Stomach smooth muscle (tissue), 2 donors: ENCODE data around the gene MAP1LC3B2.

Source experiments
- H3K27ac ChIP-seq: one replicate; pipeline ENCODE4 v1.7.0; 2013; ENCODE audit warnings: mild to moderate bottlenecking, low read length, inconsistent platforms
- H3K27me3 ChIP-seq, 2 donors: one replicate each; pipeline ENCODE4 v1.7.0; 2013; ENCODE audit warnings: low read length in 2 of 2; ENCODE audit not compliant: insufficient read depth in 2 of 2, control insufficient read depth in 1 of 2
- H3K36me3 ChIP-seq, 2 donors: one replicate each; pipeline ENCODE4 v1.7.0; 2013; ENCODE audit warnings: low read length in 2 of 2; ENCODE audit not compliant: control insufficient read depth in 2 of 2, insufficient read depth in 2 of 2
- H3K4me1 ChIP-seq: one replicate; pipeline ENCODE4 v1.7.0; 2013; ENCODE audit warnings: low read length; ENCODE audit not compliant: control insufficient read depth, insufficient read depth
- H3K4me3 ChIP-seq, 2 donors: one replicate each; pipeline ENCODE4 v1.7.0; 2013; ENCODE audit warnings: low read length in 2 of 2
- H3K9ac ChIP-seq, 2 donors: one replicate each; pipeline ENCODE4 v1.7.0; 2013; ENCODE audit warnings: low read length in 2 of 2, mild to moderate bottlenecking in 1 of 2
- H3K9me3 ChIP-seq, 2 donors: one replicate each; pipeline ENCODE4 v1.7.0; 2013; ENCODE audit warnings: low read length in 2 of 2; ENCODE audit not compliant: control insufficient read depth in 2 of 2
- donor health status: healthy.
- donor health status: Pancreatic carcinoma.

Gene MAP1LC3B2

GRCh38 chr12:116538076-116538591, 21.0 kb upstream of the MAP1LC3B2 start:
- Histone ChIP-seq H3K36me3 (no peaks in the 10 kb centered on the region), H3K4me1 (peaks cover 30% of the 10 kb centered on the region), H3K9ac (no peak overlapping the region), H3K27ac (no peak overlapping the region), H3K4me3 (no peak overlapping the region), H3K9me3 (no peaks in the 10 kb centered on the region), H3K27me3 (no peaks in the 10 kb centered on the region)

- Histone ChIP-seq H3K9ac (no peak overlapping the region), H3K27ac (no peak overlapping the region), H3K36me3 (no peaks in the 10 kb centered on the region), H3K9me3 (no peaks in the 10 kb centered on the region), H3K27me3 (no peaks in the 10 kb centered on the region), H3K4me3 (no peak overlapping the region), H3K4me1 (peaks cover 30% of the 10 kb centered on the region)
These were observed 20.4 kb upstream of the MAP1LC3B2 start for GRCh38 chr12:116538682-116539305.

GRCh38 chr12:116539361-116539771, 19.8 kb upstream of the MAP1LC3B2 start:
- no peak overlapping the region for H3K9ac ChIP-seq
- peaks cover 34% of the 10 kb centered on the region for H3K4me1 ChIP-seq
- H3K9me3 ChIP-seq = no peaks in the 10 kb centered on the region
- H3K4me3 ChIP-seq = peak overlapping the region in 1 of 2 donors; percentile 47
- H3K27ac ChIP-seq = peak overlapping the region; percentile 6
- H3K36me3 ChIP-seq = no peaks in the 10 kb centered on the region
- H3K27me3 ChIP-seq = no peaks in the 10 kb centered on the region

- Histone ChIP-seq H3K4me1 (peaks cover 28% of the 10 kb centered on the region), H3K9ac (no peak overlapping the region), H3K27me3 (no peaks in the 10 kb centered on the region), H3K27ac (peak overlapping the region; percentile 6), H3K36me3 (no peaks in the 10 kb centered on the region), H3K9me3 (no peaks in the 10 kb centered on the region), H3K4me3 (peak overlapping the region in 1 of 2 donors; percentile 47)
These were observed 19.2 kb upstream of the MAP1LC3B2 start for GRCh38 chr12:116539905-116540482.

GRCh38 chr12:116540622-116541152, 18.5 kb upstream of the MAP1LC3B2 start:
- peaks cover 28% of the 10 kb centered on the region for H3K4me1 ChIP-seq
- H3K4me3 ChIP-seq = no peak overlapping the region
- no peaks in the 10 kb centered on the region for H3K9me3 ChIP-seq
- H3K9ac ChIP-seq = no peak overlapping the region
- H3K36me3 ChIP-seq = no peaks in the 10 kb centered on the region
- H3K27me3 ChIP-seq = no peaks in the 10 kb centered on the region
- H3K27ac ChIP-seq = no peak overlapping the region

GRCh38 chr12:116541547-116542344, 17.4 kb upstream of the MAP1LC3B2 start:
- Histone ChIP-seq H3K27ac (no peak overlapping the region), H3K4me1 (peaks cover 28% of the 10 kb centered on the region), H3K4me3 (no peak overlapping the region), H3K36me3 (no peaks in the 10 kb centered on the region), H3K27me3 (no peaks in the 10 kb centered on the region), H3K9ac (no peak overlapping the region), H3K9me3 (no peaks in the 10 kb centered on the region)

GRCh38 chr12:116542345-116542956, 16.7 kb upstream of the MAP1LC3B2 start:
- Histone ChIP-seq H3K36me3 (no peaks in the 10 kb centered on the region), H3K9me3 (no peaks in the 10 kb centered on the region), H3K27ac (no peak overlapping the region), H3K4me3 (no peak overlapping the region), H3K9ac (no peak overlapping the region), H3K4me1 (peaks cover 28% of the 10 kb centered on the region), H3K27me3 (no peaks in the 10 kb centered on the region)

GRCh38 chr12:116544656-116545055, 14.5 kb upstream of the MAP1LC3B2 start:
- peak overlapping the region; percentile 24 for H3K27ac ChIP-seq
- H3K9ac ChIP-seq = no peak overlapping the region
- H3K36me3 ChIP-seq = no peaks in the 10 kb centered on the region
- H3K27me3 ChIP-seq = no peaks in the 10 kb centered on the region
- H3K4me1 ChIP-seq = peaks cover 27% of the 10 kb centered on the region
- H3K4me3 ChIP-seq = no peak overlapping the region
- no peaks in the 10 kb centered on the region for H3K9me3 ChIP-seq

- Histone ChIP-seq H3K9ac (no peak overlapping the region), H3K27me3 (no peaks in the 10 kb centered on the region), H3K36me3 (no peaks in the 10 kb centered on the region), H3K9me3 (no peaks in the 10 kb centered on the region), H3K4me1 (peaks cover 22% of the 10 kb centered on the region), H3K4me3 (no peak overlapping the region), H3K27ac (no peak overlapping the region)
These were observed 14.0 kb upstream of the MAP1LC3B2 start for GRCh38 chr12:116545144-116545543.

- Histone ChIP-seq H3K4me3 (no peak overlapping the region), H3K9ac (no peak overlapping the region), H3K36me3 (no peaks in the 10 kb centered on the region), H3K4me1 (peaks cover 20% of the 10 kb centered on the region), H3K27ac (no peak overlapping the region), H3K27me3 (peaks cover 0 to 2% of the 10 kb centered on the region in 2 donors), H3K9me3 (no peaks in the 10 kb centered on the region)
These were observed 13.2 kb upstream of the MAP1LC3B2 start for GRCh38 chr12:116545936-116546335.
